Gastroesophageal sphincter (tissue), 4 donors: ENCODE data around the gene LIN37. TPM values are rescaled to one million over a fixed set of nuclear protein-coding genes. Genes with fewer than 3 reads are reported as not detected.
A peak's percentile ranks its signal among the peaks of the same experiment; 100 is the strongest.

ENCODE experiments used
- ATAC-seq: fragments of 150-250 bp; one replicate; pipeline ENCODE4 v1.9.1; 2016; ENCODE audit warnings: mild to moderate bottlenecking, moderate library complexity
- H3K27ac ChIP-seq, 4 donors: fragments of 200-600 bp; sonication (generic) in 3 of 4; 1 replicate in 3 of 4; 2 replicates in 1 of 4; pipeline ENCODE4 v1.5.1; 2016 to 2019
- H3K27me3 ChIP-seq: fragments of 200-600 bp; sonication (generic); one replicate; pipeline ENCODE4 v1.5.1; 2019
- H3K36me3 ChIP-seq, 2 donors: fragments of 200-600 bp; sonication (generic); one replicate each; pipeline ENCODE4 v1.5.1; 2019; ENCODE audit warnings: control low read depth in 1 of 2
- H3K4me1 ChIP-seq, 3 donors: fragments of 200-600 bp; sonication (generic); 1 replicate in 2 of 3; 2 replicates in 1 of 3; pipeline ENCODE4 v1.5.1; 2016 to 2019; ENCODE audit warnings: control low read depth in 2 of 3
- H3K4me3 ChIP-seq, 2 donors: fragments of 200-600 bp; sonication (generic); one replicate each; pipeline ENCODE4 v1.5.1; 2019; ENCODE audit warnings: mild to moderate bottlenecking in 1 of 2, moderate library complexity in 1 of 2
- H3K9me3 ChIP-seq, 3 donors: fragments of 200-600 bp; sonication (generic); one replicate each; pipeline ENCODE4 v1.5.1; 2017 to 2019; ENCODE audit warnings: control low read depth in 2 of 3
- EP300 ChIP-seq: sonication (generic); formaldehyde crosslinking; IDR thresholded peaks from one replicate; pipeline ENCODE4 v1.6.1; 2017; ENCODE audit warnings: antibody characterized with exemption, mild to moderate bottlenecking
- POLR2A ChIP-seq, 2 donors: fragments of 450-650 bp; IDR thresholded peaks; one replicate each; pipeline ENCODE4 v1.6.1; 2017; ENCODE audit warnings: antibody characterized with exemption in 2 of 2, mild to moderate bottlenecking in 2 of 2, moderate library complexity in 1 of 2
- POLR2AphosphoS5 ChIP-seq: sonication (generic); formaldehyde crosslinking; IDR thresholded peaks from one replicate; pipeline ENCODE4 v1.6.1; 2017; ENCODE audit warnings: antibody characterized with exemption
- WGBS, 2 donors: methylation state at CpG; one replicate each; pipeline ENCODE4 v1.1.5; 2018; ENCODE audit warnings: low coverage in 1 of 2; 5-methylcytosine and 5-hydroxymethylcytosine counted together
- total RNA-seq, 4 donors: library from RNA; depleted of rRNA; stranded (reverse); fragments of >200 nt; gene quantifications; one replicate each; pipeline ENCODE4 v1.1.0, GENCODE V29; 2016
- TF ChIP-seq, protein P1 (sequence below), 4 experiments: fragments of 200-600 bp in 2 of 4; fragments of 450-650 bp in 2 of 4; sonication (generic) in 1 of 4; IDR thresholded peaks; one replicate each; pipeline ENCODE4 v1.5.1; 2017 to 2019; ENCODE audit warnings: antibody characterized with exemption in 4 of 4, mild to moderate bottlenecking in 2 of 4, moderate library complexity in 2 of 4

Gene LIN37
- total RNA-seq, 4 donors from 2014 or later = 14.4 to 29.4 (median 18.7) TPM

DNA sequence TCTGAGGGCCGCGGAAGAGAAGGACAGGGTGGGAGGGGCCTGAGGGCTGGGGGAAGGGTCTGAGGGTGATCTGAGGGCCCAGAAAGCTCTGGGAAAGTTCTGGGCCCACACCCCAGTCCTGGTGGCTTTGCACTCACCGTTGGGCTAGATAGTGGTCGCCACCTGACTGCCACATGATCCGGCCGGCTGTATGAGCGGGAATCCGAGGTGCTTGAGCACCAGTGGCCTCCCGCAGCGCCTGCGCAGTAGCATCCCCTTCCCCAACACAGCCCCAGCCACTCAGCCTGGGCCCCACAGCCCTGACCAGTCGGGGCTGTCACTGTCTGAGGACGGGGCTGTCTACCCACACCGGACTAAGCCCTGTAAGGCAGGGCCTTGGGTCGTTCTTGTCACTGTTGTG is 49.3 kb downstream of the LIN37 start:
- Histone ChIP-seq H3K36me3 (no peaks in the 10 kb centered on the region), H3K9me3 (no peaks in the 10 kb centered on the region), H3K27ac (no peak overlapping the region), H3K4me1 (peaks cover 0 to 8% (median 0%) of the 10 kb centered on the region in 3 donors), H3K27me3 (peaks cover 77% of the 10 kb centered on the region), H3K4me3 (peak overlapping the region in 1 of 2 donors; percentile 4)
- 6% methylated on average over 10 of the region's 15 CpGs; no CpG with 5 or more reads in 1 of the 2 donors for WGBS, 2 donors
- TF ChIP-seq POLR2AphosphoS5 = no peak
- TF ChIP-seq, protein P1, sequence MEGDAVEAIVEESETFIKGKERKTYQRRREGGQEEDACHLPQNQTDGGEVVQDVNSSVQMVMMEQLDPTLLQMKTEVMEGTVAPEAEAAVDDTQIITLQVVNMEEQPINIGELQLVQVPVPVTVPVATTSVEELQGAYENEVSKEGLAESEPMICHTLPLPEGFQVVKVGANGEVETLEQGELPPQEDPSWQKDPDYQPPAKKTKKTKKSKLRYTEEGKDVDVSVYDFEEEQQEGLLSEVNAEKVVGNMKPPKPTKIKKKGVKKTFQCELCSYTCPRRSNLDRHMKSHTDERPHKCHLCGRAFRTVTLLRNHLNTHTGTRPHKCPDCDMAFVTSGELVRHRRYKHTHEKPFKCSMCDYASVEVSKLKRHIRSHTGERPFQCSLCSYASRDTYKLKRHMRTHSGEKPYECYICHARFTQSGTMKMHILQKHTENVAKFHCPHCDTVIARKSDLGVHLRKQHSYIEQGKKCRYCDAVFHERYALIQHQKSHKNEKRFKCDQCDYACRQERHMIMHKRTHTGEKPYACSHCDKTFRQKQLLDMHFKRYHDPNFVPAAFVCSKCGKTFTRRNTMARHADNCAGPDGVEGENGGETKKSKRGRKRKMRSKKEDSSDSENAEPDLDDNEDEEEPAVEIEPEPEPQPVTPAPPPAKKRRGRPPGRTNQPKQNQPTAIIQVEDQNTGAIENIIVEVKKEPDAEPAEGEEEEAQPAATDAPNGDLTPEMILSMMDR (IDR thresholded peaks at IDR 0.05) = no peak
- no peak for TF ChIP-seq POLR2A (IDR thresholded peaks at IDR 0.05)
- no peak for ATAC-seq

- TF ChIP-seq POLR2A (IDR thresholded peaks at IDR 0.05) (no peak), POLR2AphosphoS5 (no peak), EP300 (no peak)
- TF ChIP-seq, protein P1 (IDR thresholded peaks at IDR 0.05) = no peak
- ATAC-seq = no peak
- WGBS, 2 donors = 40 to 65% methylated on average over 1 to 2 of the region's 3 CpGs
- no peak overlapping the region for H3K27ac ChIP-seq
- H3K27me3 ChIP-seq = peaks cover 67% of the 10 kb centered on the region
- H3K36me3 ChIP-seq = no peaks in the 10 kb centered on the region
- no peak overlapping the region for H3K4me3 ChIP-seq
- peaks cover 0 to 8% (median 0%) of the 10 kb centered on the region in 3 donors for H3K4me1 ChIP-seq
- no peaks in the 10 kb centered on the region for H3K9me3 ChIP-seq
These were observed 53.5 kb downstream of the LIN37 start for GRCh38 chr19:35801828-35802227.

Other genes starting within 250 kb of the LIN37 start
- gene DMKN, start 234.9 kb upstream of the LIN37 start, total RNA-seq = 10 to 100 TPM in 2 of 4 donors, 1 to 10 TPM in 2; 5.6 to 20.0 (median 9.0) TPM
- 10 to 100 TPM in 1 of 4 donors, 1 to 10 TPM in 2, not detected in 1; 1.0 to 13.4 (median 1.2) TPM for gene SBSN, start 220.3 kb upstream of the LIN37 start, total RNA-seq
- gene GAPDHS, start 215.1 kb upstream of the LIN37 start, total RNA-seq = not detected
- gene TMEM147, start 202.9 kb upstream of the LIN37 start, total RNA-seq = 10 to 100 TPM; 60.0 to 82.6 (median 64.1) TPM
- not detected for gene ATP4A, start 184.9 kb upstream of the LIN37 start, total RNA-seq
- not detected for gene PMIS2, start 162.4 kb upstream of the LIN37 start, total RNA-seq
- gene HAUS5, start 135.8 kb upstream of the LIN37 start, total RNA-seq = 1 to 10 TPM; 3.9 to 8.7 (median 6.2) TPM
- 10 to 100 TPM; 66.1 to 98.0 (median 72.8) TPM for gene RBM42, start 119.5 kb upstream of the LIN37 start, total RNA-seq
- gene ETV2, start 106.8 kb upstream of the LIN37 start, total RNA-seq = not detected
- 100 to 1,000 TPM; 403 to 607 (median 414) TPM for gene COX6B1, start 100.3 kb upstream of the LIN37 start, total RNA-seq
- gene UPK1A, start 82.1 kb upstream of the LIN37 start, total RNA-seq = not detected
- gene ZBTB32, start 44.0 kb upstream of the LIN37 start, total RNA-seq = under 1 TPM in 2 of 4 donors, not detected in 2; 0.31 TPM
- gene KMT2B, start 30.6 kb upstream of the LIN37 start, total RNA-seq = 10 to 100 TPM in 3 of 4 donors, 1 to 10 TPM in 1; 7.7 to 27.0 (median 17.5) TPM
- 10 to 100 TPM in 1 of 4 donors, 1 to 10 TPM in 3; 4.6 to 14.3 (median 6.7) TPM for gene IGFLR1, start 6.1 kb upstream of the LIN37 start, total RNA-seq
- gene U2AF1L4, start 3.2 kb upstream of the LIN37 start, total RNA-seq = 10 to 100 TPM in 3 of 4 donors, 1 to 10 TPM in 1; 7.5 to 29.3 (median 23.7) TPM
- gene PSENEN, start 2.9 kb upstream of the LIN37 start, total RNA-seq = 10 to 100 TPM; 20.4 to 35.7 (median 29.5) TPM
- 100 to 1,000 TPM in 2 of 4 donors, 10 to 100 TPM in 2; 44.9 to 119 (median 96.6) TPM for gene HSPB6, start 8.5 kb downstream of the LIN37 start, total RNA-seq
- 10 to 100 TPM; 10.1 to 17.1 (median 13.4) TPM for gene PROSER3, start 9.6 kb downstream of the LIN37 start, total RNA-seq
- 10 to 100 TPM in 1 of 4 donors, 1 to 10 TPM in 3; 3.1 to 22.6 (median 5.5) TPM for gene ARHGAP33, start 27.0 kb downstream of the LIN37 start, total RNA-seq
- not detected for gene PRODH2, start 64.3 kb downstream of the LIN37 start, total RNA-seq
- gene NPHS1, start 103.9 kb downstream of the LIN37 start, total RNA-seq = not detected
- not detected for gene KIRREL2, start 108.3 kb downstream of the LIN37 start, total RNA-seq
- 10 to 100 TPM in 1 of 4 donors, 1 to 10 TPM in 3; 4.7 to 10.0 (median 8.8) TPM for gene APLP1, start 120.0 kb downstream of the LIN37 start, total RNA-seq
- 1 to 10 TPM; 2.8 to 9.5 (median 5.7) TPM for gene NFKBID, start 152.0 kb downstream of the LIN37 start, total RNA-seq
- gene HCST, start 154.0 kb downstream of the LIN37 start, total RNA-seq = 1 to 10 TPM in 3 of 4 donors, not detected in 1; 1.8 to 3.1 (median 3.0) TPM
- 100 to 1,000 TPM in 1 of 4 donors, 10 to 100 TPM in 2, 1 to 10 TPM in 1; 3.0 to 116 (median 45.3) TPM for gene TYROBP, start 159.7 kb downstream of the LIN37 start, total RNA-seq
- gene LRFN3, start 187.8 kb downstream of the LIN37 start, total RNA-seq = 10 to 100 TPM in 2 of 4 donors, 1 to 10 TPM in 2; 6.7 to 18.5 (median 9.1) TPM
- gene SDHAF1, start 246.6 kb downstream of the LIN37 start, total RNA-seq = 10 to 100 TPM; 44.0 to 52.7 (median 49.8) TPM